ENCODE data around the gene DENND4C.
A peak's percentile ranks its signal among the peaks of the same experiment; 100 is the strongest.

DENND4C gene

DNA sequence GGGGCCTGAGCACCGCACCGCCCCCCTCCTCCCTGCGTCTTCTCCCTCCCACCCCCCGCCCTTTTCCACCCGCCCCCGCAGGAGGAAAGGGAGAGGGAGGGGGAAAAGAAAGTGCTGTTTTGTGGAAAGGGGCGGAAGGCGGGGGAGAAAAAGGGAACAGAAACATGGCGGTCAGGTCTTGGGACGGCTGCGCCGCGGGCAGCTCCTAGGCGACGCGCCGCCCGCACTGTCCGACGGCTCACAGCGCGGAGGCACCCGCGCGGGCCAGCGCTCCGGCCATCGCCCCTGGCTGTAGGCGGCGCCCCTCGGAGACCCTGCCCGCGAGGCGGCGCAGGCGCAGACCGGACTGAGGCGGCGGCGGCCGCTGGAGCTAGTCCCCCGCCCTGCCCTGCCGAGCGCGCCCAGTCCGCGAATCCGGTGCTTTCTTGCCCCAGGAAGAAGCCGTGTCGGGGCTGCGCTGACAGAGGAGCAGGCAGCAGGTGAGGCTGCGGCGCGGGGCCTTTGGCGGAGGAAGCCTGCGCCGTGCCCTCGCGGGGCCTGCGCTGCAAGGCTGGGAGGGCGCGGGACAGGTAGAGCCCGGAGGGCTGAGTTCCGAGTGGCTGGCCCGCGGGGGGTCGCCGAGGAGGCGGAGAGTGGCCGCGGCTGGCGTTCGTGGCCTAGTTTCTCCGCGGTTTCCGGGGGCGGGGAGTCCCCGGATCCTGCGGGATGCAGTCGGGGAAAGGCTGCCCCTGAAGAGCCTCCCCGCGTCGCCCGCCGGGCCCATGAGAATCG is at the start of gene DENND4C:
TSS of gene DENND4C (plus strand) at position 339 of the 771 bp plus-strand sequence. CDS start 45,482 bp downstream, outside the sequence.
- TF ChIP-seq, protein P1, sequence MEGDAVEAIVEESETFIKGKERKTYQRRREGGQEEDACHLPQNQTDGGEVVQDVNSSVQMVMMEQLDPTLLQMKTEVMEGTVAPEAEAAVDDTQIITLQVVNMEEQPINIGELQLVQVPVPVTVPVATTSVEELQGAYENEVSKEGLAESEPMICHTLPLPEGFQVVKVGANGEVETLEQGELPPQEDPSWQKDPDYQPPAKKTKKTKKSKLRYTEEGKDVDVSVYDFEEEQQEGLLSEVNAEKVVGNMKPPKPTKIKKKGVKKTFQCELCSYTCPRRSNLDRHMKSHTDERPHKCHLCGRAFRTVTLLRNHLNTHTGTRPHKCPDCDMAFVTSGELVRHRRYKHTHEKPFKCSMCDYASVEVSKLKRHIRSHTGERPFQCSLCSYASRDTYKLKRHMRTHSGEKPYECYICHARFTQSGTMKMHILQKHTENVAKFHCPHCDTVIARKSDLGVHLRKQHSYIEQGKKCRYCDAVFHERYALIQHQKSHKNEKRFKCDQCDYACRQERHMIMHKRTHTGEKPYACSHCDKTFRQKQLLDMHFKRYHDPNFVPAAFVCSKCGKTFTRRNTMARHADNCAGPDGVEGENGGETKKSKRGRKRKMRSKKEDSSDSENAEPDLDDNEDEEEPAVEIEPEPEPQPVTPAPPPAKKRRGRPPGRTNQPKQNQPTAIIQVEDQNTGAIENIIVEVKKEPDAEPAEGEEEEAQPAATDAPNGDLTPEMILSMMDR (IDR thresholded peaks at IDR 0.05; ENCODE audit: borderline replicate concordance, insufficient read depth, low read depth, low read length): no peak
- H3K4me3 ChIP-seq (ENCODE audit: low read depth, low read length): peak within 1 kb of the TSS; percentile 91

DNA sequence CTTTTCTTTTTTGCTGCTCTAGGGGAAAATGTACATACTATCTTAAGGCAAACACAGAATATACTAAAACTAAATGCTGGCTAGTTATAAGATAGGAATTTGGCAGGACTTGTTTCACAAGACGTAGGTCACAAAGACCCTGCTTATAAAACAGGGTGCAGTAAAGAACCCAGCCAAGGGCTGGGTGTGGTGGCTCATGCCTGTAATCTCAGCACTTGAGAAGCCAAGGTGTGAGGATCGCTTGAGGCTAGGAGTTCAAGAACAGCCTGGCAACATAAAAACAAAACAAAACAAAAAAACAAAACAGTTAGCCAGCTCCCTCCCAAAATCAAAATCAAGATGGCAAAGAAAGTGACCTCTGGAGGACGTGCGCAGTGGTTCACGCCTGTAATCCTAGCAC is 49.5 kb upstream of the DENND4C start:
- H3K4me3 ChIP-seq (ENCODE audit: low read depth, low read length): no peak overlapping the region
- TF ChIP-seq, protein P1 (IDR thresholded peaks at IDR 0.05; ENCODE audit: borderline replicate concordance, insufficient read depth, low read depth, low read length): no peak

DNA sequence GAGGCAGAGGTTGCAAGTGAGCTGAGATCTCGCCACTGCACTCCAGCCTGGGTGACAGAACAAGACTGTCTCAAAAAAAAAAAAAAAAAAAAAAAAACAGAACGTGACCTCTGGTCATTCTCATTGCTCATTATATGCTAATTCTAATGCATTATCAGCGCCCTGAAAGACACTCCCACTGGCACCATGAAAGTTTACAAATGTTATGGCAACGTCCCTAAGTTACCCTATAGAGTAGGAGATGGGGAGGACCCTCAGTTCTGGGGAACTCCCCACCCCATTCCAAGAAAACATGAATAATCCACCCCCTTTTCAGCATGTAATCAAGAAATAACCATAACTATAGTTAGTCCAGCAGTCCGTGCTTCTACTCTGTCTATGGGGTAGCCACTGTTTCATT is 48.9 kb upstream of the DENND4C start:
- no peak overlapping the region for H3K4me3 ChIP-seq (ENCODE audit: low read depth, low read length)
- TF ChIP-seq, protein P1 (IDR thresholded peaks at IDR 0.05; ENCODE audit: borderline replicate concordance, insufficient read depth, low read depth, low read length): no peak

DNA sequence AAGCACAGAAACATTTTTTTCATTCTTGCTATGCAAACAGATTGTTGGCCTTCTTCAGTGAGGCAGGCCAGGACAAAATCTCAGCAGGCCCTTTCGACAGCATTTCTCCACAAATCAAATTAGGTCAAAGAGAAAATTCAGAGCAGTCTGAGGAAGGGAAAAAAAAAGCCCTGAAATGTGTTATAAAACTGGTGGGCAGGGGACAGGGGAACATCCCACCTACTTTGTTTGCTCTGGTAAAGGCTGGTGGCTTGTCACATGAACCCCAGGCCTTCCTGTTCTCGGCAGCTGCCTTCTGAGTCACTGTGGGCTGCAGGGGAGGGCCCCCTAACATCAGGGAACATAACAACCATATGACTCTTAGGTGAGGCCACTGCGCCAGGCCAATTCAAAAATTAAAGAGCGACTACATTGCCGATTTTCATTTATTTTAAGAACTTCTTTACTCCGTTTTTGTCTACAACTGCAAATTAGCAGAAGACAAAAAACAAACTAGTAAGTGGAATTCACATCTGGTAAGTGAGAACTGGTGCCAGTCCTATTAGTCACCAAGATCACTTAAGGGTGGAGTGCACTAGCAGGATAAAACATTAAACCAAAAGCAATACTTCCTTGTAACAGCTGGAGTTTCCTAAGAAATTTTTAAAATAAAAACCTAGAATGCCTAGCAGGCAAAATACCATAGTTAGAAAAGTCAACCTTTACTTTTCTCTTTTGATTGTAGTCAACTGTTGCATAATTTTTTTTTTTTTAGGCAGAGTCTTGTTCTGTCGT is 46.2 kb upstream of the DENND4C start:
- no peak overlapping the region for H3K4me3 ChIP-seq (ENCODE audit: low read depth, low read length)
- TF ChIP-seq, protein P1 (IDR thresholded peaks at IDR 0.05; ENCODE audit: borderline replicate concordance, insufficient read depth, low read depth, low read length): no peak

DNA sequence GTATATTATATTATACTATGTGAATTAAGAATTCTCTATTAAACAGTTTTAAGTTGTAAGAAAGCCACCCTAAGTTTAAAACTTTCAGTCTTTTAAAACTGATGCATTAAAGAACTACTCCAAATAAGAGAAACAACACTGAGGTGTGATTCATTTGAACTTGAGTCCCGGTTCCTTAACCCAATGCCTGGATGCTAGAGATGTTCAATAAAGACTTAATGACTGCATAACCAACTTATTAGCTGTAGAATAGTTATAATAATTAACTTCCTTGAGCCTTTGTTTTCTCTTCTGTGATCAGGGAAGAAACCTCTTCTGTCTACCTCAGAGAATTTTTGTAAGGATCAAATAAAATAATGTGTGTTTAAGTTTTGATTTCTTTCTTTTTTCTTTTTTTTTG is 45.3 kb upstream of the DENND4C start:
- TF ChIP-seq, protein P1 (IDR thresholded peaks at IDR 0.05; ENCODE audit: borderline replicate concordance, insufficient read depth, low read depth, low read length): no peak

DNA sequence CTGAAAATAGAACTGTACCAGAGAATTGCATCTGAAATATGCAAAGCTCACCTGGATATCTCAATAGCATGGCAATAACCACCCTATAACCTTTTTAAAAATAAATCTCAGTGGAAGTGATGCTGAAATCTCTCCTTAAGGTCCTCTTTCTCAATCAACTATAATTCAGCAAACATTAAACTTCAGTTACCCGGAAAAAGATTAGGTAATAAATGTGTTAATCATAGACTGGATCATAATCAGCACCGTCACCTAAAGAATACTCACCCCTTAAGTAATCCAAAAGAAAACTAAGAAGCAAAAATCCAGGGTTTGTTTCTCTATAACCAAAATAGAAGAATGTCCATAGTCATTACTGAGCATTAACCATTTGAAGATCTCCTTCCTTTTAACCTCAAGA is 44.3 kb upstream of the DENND4C start:
- TF ChIP-seq, protein P1 (IDR thresholded peaks at IDR 0.05; ENCODE audit: borderline replicate concordance, insufficient read depth, low read depth, low read length): no peak
- H3K4me3 ChIP-seq (ENCODE audit: low read depth, low read length): no peak overlapping the region

More for the DNA sequence above, 45.3 kb upstream of the DENND4C start:
- no peak overlapping the region for H3K4me3 ChIP-seq (ENCODE audit: low read depth, low read length)

Data from GM12875 (cell line).